H1 (cell line): Measurements from ENCODE around the gene ANKRD13C. TPM values are rescaled to one million over a fixed set of nuclear protein-coding genes. Genes with fewer than 3 reads are reported as not detected.

Experiments
- CTCF ChIA-PET: fragments of 300-600 bp; sonication (Branson Sonifier 250); formaldehyde crosslinking; loops from one replicate; lab custom pipeline; 2021; ENCODE audit not compliant: partially characterized antibody; lab: Charles Lee
- POLR2A ChIA-PET: fragments of 300-600 bp; sonication (Branson Sonifier 250); formaldehyde crosslinking; loops from one replicate; lab custom pipeline; 2021; ENCODE audit warnings: inconsistent platforms; ENCODE audit not compliant: partially characterized antibody; lab: Charles Lee
- DNase-seq, 2 experiments: peaks; one replicate each; pipeline versions ENCODE4 v3.0.0 to v3.0.0-alpha.2; 2010 to 2022; ENCODE audit warnings: low spot score in 2 of 2, low read depth in 1 of 2, mixed read lengths in 1 of 2
- FAIRE-seq: peaks from 2 replicates; lab custom pipeline; 2011; peaks lifted over from hg19 to GRCh38; lab: Jason Lieb, UNC
- H2AFZ ChIP-seq: 2 replicates; pipeline ENCODE4 v1.8.1; 2012; ENCODE audit warnings: low read length, inconsistent platforms
- H2AK5ac ChIP-seq: 2 replicates; pipeline ENCODE4 v1.6.1; 2013; ENCODE audit warnings: low read depth, low read length
- H2BK120ac ChIP-seq: replicated peaks from 2 replicates; pipeline ENCODE3; 2013; ENCODE audit warnings: low read depth, low read length, inconsistent platforms
- H2BK12ac ChIP-seq: 2 replicates; pipeline ENCODE4 v1.6.1; 2013; ENCODE audit warnings: low read depth, low read length
- H2BK15ac ChIP-seq: 2 replicates; pipeline ENCODE4 v1.6.1; 2013; ENCODE audit warnings: low read length
- H2BK20ac ChIP-seq: 2 replicates; pipeline ENCODE4 v1.6.1; 2013; ENCODE audit warnings: low read length
- H2BK5ac ChIP-seq: 2 replicates; pipeline ENCODE4 v1.6.1; 2013; ENCODE audit warnings: low read depth, low read length
- H3K14ac ChIP-seq: 2 replicates; pipeline ENCODE4 v1.6.1; 2013; ENCODE audit warnings: inconsistent platforms; ENCODE audit not compliant: insufficient read length
- H3K18ac ChIP-seq: 2 replicates; pipeline ENCODE4 v1.6.1; 2013; ENCODE audit warnings: low read length; ENCODE audit errors: extremely low read depth
- H3K23ac ChIP-seq: 2 replicates; pipeline ENCODE4 v1.6.1; 2013; ENCODE audit warnings: inconsistent platforms; ENCODE audit not compliant: insufficient read length
- H3K23me2 ChIP-seq: 2 replicates; pipeline ENCODE4 v1.6.1; 2013; ENCODE audit warnings: low read depth, low read length
- H3K27ac ChIP-seq: 2 replicates; pipeline ENCODE4 v1.6.1; 2011; ENCODE audit warnings: low read depth, low read length, inconsistent platforms
- H3K27me3 ChIP-seq, 4 experiments: replicated peaks in 1 of 4; 1 replicate in 1 of 4; 2 replicates in 3 of 4; pipeline versions ENCODE4 v1.6.1 to v1.8.1; 2011 to 2013; ENCODE audit warnings: low read length in 3 of 4, mild to moderate bottlenecking in 3 of 4, inconsistent platforms in 2 of 4, mixed read lengths in 2 of 4, moderate library complexity in 1 of 4; ENCODE audit not compliant: control insufficient read depth in 3 of 4, insufficient read depth in 3 of 4; ENCODE audit errors: extremely low read depth in 1 of 4
- H3K36me3 ChIP-seq, 4 experiments: 2 replicates each; pipeline versions ENCODE4 v1.6.1 to v1.8.1; 2011 to 2013; ENCODE audit warnings: mild to moderate bottlenecking in 4 of 4, low read length in 3 of 4, moderate library complexity in 2 of 4, control low read depth in 1 of 4, inconsistent platforms in 1 of 4; ENCODE audit not compliant: insufficient read depth in 4 of 4, control insufficient read depth in 2 of 4
- H3K4ac ChIP-seq: replicated peaks from 2 replicates; pipeline ENCODE3; 2013; ENCODE audit warnings: low read length, low read depth, mixed read lengths, inconsistent platforms; ENCODE audit not compliant: insufficient read length
- H3K4me1 ChIP-seq, 4 experiments: replicated peaks in 1 of 4; 1 replicate in 1 of 4; 2 replicates in 3 of 4; pipeline versions ENCODE4 v1.6.1 to v1.8.1; 2011 to 2013; ENCODE audit warnings: low read length in 3 of 4, inconsistent platforms in 2 of 4, mixed read lengths in 1 of 4; ENCODE audit not compliant: insufficient read depth in 4 of 4, control insufficient read depth in 3 of 4
- H3K4me2 ChIP-seq, 2 experiments: 2 replicates each; pipeline versions ENCODE4 v1.6.1 to v1.8.1; 2011 to 2013; ENCODE audit warnings: low read depth in 2 of 2, low read length in 2 of 2, control low read depth in 1 of 2, inconsistent platforms in 1 of 2, mild to moderate bottlenecking in 1 of 2; ENCODE audit not compliant: insufficient read depth in 1 of 2
- H3K4me3 ChIP-seq, 4 experiments: fragments of 200-600, 300-600 bp in 1 of 4; sonication (generic), shearing (Covaris generic), sonication (Bioruptor Twin) in 1 of 4; 2 replicates each; pipeline versions ENCODE4 v1.5.1 to v1.8.1; 2011 to 2016; ENCODE audit warnings: low read length in 4 of 4, low read depth in 3 of 4, control low read depth in 2 of 4, inconsistent platforms in 2 of 4, mild to moderate bottlenecking in 2 of 4, mixed read lengths in 1 of 4, moderate library complexity in 1 of 4; ENCODE audit not compliant: insufficient read depth in 2 of 4; ENCODE audit errors: extremely low read depth in 1 of 4
- H3K56ac ChIP-seq: replicated peaks from 2 replicates; pipeline ENCODE3; 2013; ENCODE audit warnings: low read depth, mild to moderate bottlenecking, mixed read lengths, low read length, inconsistent platforms; ENCODE audit not compliant: insufficient read length
- H3K79me1 ChIP-seq: 2 replicates; pipeline ENCODE4 v1.6.1; 2013; ENCODE audit warnings: low read depth, low read length, control low read depth
- H3K79me2 ChIP-seq, 2 experiments: 2 replicates each; pipeline versions ENCODE4 v1.6.1 to v1.8.1; 2012 to 2013; ENCODE audit warnings: low read length in 2 of 2, mild to moderate bottlenecking in 2 of 2, inconsistent platforms in 1 of 2; ENCODE audit not compliant: insufficient read depth in 2 of 2, control insufficient read depth in 1 of 2
- H3K9ac ChIP-seq, 4 experiments: replicated peaks in 1 of 4; 1 replicate in 1 of 4; 2 replicates in 3 of 4; pipeline versions ENCODE4 v1.6.1 to v1.8.1; 2011 to 2013; ENCODE audit warnings: low read depth in 3 of 4, low read length in 3 of 4, control low read depth in 2 of 4, mild to moderate bottlenecking in 2 of 4, moderate library complexity in 2 of 4, inconsistent platforms in 1 of 4; ENCODE audit errors: extremely low read depth in 1 of 4
- H3K9me3 ChIP-seq, 2 experiments: 2 replicates each; pipeline versions ENCODE4 v1.6.1 to v1.8.1; 2012 to 2013; ENCODE audit warnings: mild to moderate bottlenecking in 2 of 2, moderate library complexity in 2 of 2, control low read depth in 1 of 2, inconsistent platforms in 1 of 2, low read depth in 1 of 2, low read length in 1 of 2, mixed read lengths in 1 of 2; ENCODE audit not compliant: insufficient read depth in 2 of 2
- H4K20me1 ChIP-seq, 2 experiments: replicated peaks in 1 of 2; 2 replicates each; pipeline versions ENCODE3 to v1.8.1; 2011 to 2013; ENCODE audit warnings: inconsistent platforms in 2 of 2, low read length in 2 of 2, mild to moderate bottlenecking in 1 of 2; ENCODE audit not compliant: insufficient read depth in 2 of 2, control insufficient read depth in 1 of 2
- H4K5ac ChIP-seq: 2 replicates; pipeline ENCODE4 v1.6.1; 2013; ENCODE audit warnings: low read length, low read depth, mixed read lengths, inconsistent platforms; ENCODE audit not compliant: insufficient read length
- H4K8ac ChIP-seq: 2 replicates; pipeline ENCODE4 v1.8.0; 2013; ENCODE audit warnings: mild to moderate bottlenecking, moderate library complexity, low read length, inconsistent platforms; ENCODE audit not compliant: insufficient read depth; ENCODE audit errors: extremely low read depth
- H4K91ac ChIP-seq: replicated peaks from 2 replicates; pipeline ENCODE3; 2013; ENCODE audit warnings: low read length, mixed read lengths, inconsistent platforms; ENCODE audit not compliant: insufficient read length
- E2F6 ChIP-seq: IDR thresholded peaks from 2 replicates; pipeline ENCODE4 v1.6.1; 2012; ENCODE audit warnings: inconsistent platforms
- EGR1 ChIP-seq: IDR thresholded peaks from 2 replicates; pipeline ENCODE4 v1.6.1; 2011; ENCODE audit warnings: low read depth, low read length, borderline replicate concordance
- FOSL1 ChIP-seq: IDR thresholded peaks from 2 replicates; pipeline ENCODE4 v1.6.1; 2011; ENCODE audit warnings: mild to moderate bottlenecking, low read depth, low read length, moderate library complexity; ENCODE audit not compliant: insufficient read depth
- KDM4A ChIP-seq: IDR thresholded peaks from one replicate; pipeline ENCODE4 v1.7.1; 2012; ENCODE audit warnings: low read depth, mild to moderate bottlenecking, moderate library complexity, low read length, inconsistent platforms; ENCODE audit not compliant: severe bottlenecking
- POLR2AphosphoS5 ChIP-seq: IDR thresholded peaks from 2 replicates; pipeline ENCODE4 v1.6.1; 2011; ENCODE audit warnings: low read depth, low read length
- POU5F1 ChIP-seq: IDR thresholded peaks from 2 replicates; pipeline ENCODE4 v1.6.1; 2011; ENCODE audit warnings: low read depth, mild to moderate bottlenecking, low read length, moderate library complexity
- RAD21 ChIP-seq, 2 experiments: IDR thresholded peaks in 1 of 2; conservative IDR thresholded peaks in 1 of 2; 2 replicates each; pipeline ENCODE4 v1.6.1; 2011; ENCODE audit warnings: low read depth in 2 of 2, low read length in 2 of 2, improper control_type of control experiment in 1 of 2, inconsistent platforms in 1 of 2, mild to moderate bottlenecking in 1 of 2, moderate library complexity in 1 of 2
- RXRA ChIP-seq: IDR thresholded peaks from 2 replicates; pipeline ENCODE4 v1.6.1; 2011; ENCODE audit warnings: low read depth, mild to moderate bottlenecking, low read length, moderate library complexity; ENCODE audit not compliant: insufficient read depth
- SRF ChIP-seq: IDR thresholded peaks from 2 replicates; pipeline ENCODE4 v1.6.1; 2011; ENCODE audit warnings: mild to moderate bottlenecking, low read depth, low read length, moderate library complexity
- TCF12 ChIP-seq: IDR thresholded peaks from 2 replicates; pipeline ENCODE4 v1.6.1; 2011; ENCODE audit warnings: low read depth, mild to moderate bottlenecking, low read length
- TEAD4 ChIP-seq: IDR thresholded peaks from 2 replicates; pipeline ENCODE4 v1.6.1; 2012; ENCODE audit warnings: low read depth, low read length, inconsistent platforms, mixed read lengths
- YY1 ChIP-seq: IDR thresholded peaks from 2 replicates; pipeline ENCODE4 v1.6.1; 2011; ENCODE audit warnings: low read depth, mild to moderate bottlenecking, low read length
- WGBS, 2 experiments: shearing (Covaris generic) in 1 of 2; methylation state at CpG; one replicate each; pipeline versions ENCODE4 v1.1.6 to v1.1.7; 2013 to 2015; ENCODE audit warnings: low lambda C conversion rate in 2 of 2, mixed read lengths in 2 of 2, inconsistent platforms in 1 of 2, low coverage in 1 of 2, missing lambda C conversion rate in 1 of 2; ENCODE audit not compliant: insufficient replicate concordance in 2 of 2, insufficient coverage in 1 of 2, insufficient read length in 1 of 2; ENCODE audit errors: extremely low coverage in 1 of 2, missing lambda C conversion rate in 1 of 2; 5-methylcytosine and 5-hydroxymethylcytosine counted together
- polyA plus RNA-seq, 7 experiments: library from polyadenylated mRNA; depleted of rRNA in 3 of 7; stranded (reverse) in 5 of 7; unstranded in 2 of 7; fragments of >200 nt in 5 of 7; fragments of 200-250 nt in 2 of 7; gene quantifications; 1 replicate in 5 of 7; 2 replicates in 1 of 7; 4 replicates in 1 of 7; pipeline versions ENCODE4 v1.2.1 to v1.2.3, GENCODE V29; 2011 to 2013; ENCODE audit warnings: missing spikeins in 2 of 7, mixed read lengths in 2 of 7
- total RNA-seq: library from RNA; stranded (reverse); fragmentation: NEBNext Ultra II Directional; extraction: Animal tissue kit (Norgen Biotek cat#: 25700); gene quantifications from 2 replicates; pipeline ENCODE4 v1.2.1, GENCODE V29; 2021

The ANKRD13C gene
- total and polyA plus RNA-seq, 2 of the 8 experiments (the other 6 are each of a cell fraction or from before 2014, with no cell fraction given): 4.8 to 21.7 TPM

- H3K23ac ChIP-seq: no peak overlapping the region
- no peak overlapping the region for H3K27ac ChIP-seq
- no peak overlapping the region for H3K14ac ChIP-seq
- no peak for DNase-seq
- FAIRE-seq: no peak
- no peaks in the 10 kb centered on the region for H3K79me1 ChIP-seq
- no peaks in the 10 kb centered on the region for H3K9me3 ChIP-seq
- no peak overlapping the region for H4K8ac ChIP-seq
- no peak overlapping the region for H2BK15ac ChIP-seq
- H3K4me3 ChIP-seq: no peak overlapping the region
- H2BK12ac ChIP-seq: no peak overlapping the region
- 94% methylated on average over 6 of the region's 6 CpGs; no CpG with 5 or more reads in 1 of the 2 experiments for WGBS, 2 experiments
- H3K4me1 ChIP-seq: no peaks in the 10 kb centered on the region
- no peaks in the 10 kb centered on the region for H3K23me2 ChIP-seq
- no peak overlapping the region for H3K56ac ChIP-seq
- no peaks in the 10 kb centered on the region for H3K36me3 ChIP-seq
- peak overlapping the region; percentile 8; the same call in 1 of the 2 replicates for H2AFZ ChIP-seq
- ChIA-PET CTCF (no interaction called here), POLR2A (interaction anchor here (9.2 kb wide), 1 partner anchor 26 kb away, joined by 58 read pairs; the partner anchor contains the start of gene CTH)
- H2BK120ac ChIP-seq: no peak overlapping the region
- H3K4ac ChIP-seq: no peak overlapping the region
- H4K91ac ChIP-seq: no peak overlapping the region
- no peak overlapping the region for H3K9ac ChIP-seq
- no peaks in the 10 kb centered on the region for H3K79me2 ChIP-seq
- no peak overlapping the region for H2BK5ac ChIP-seq
- H3K18ac ChIP-seq: no peak overlapping the region
- H4K5ac ChIP-seq: no peak overlapping the region
- no peaks in the 10 kb centered on the region for H3K27me3 ChIP-seq
- no peak overlapping the region for H2AK5ac ChIP-seq
- no peak overlapping the region for H2BK20ac ChIP-seq
- no peak overlapping the region for H3K4me2 ChIP-seq
- no peaks in the 10 kb centered on the region for H4K20me1 ChIP-seq
- TF ChIP-seq EGR1: no peak
- no peak for TF ChIP-seq TEAD4
- no peak for TF ChIP-seq TCF12
- no peak for TF ChIP-seq YY1
- no peak for TF ChIP-seq FOSL1
- TF ChIP-seq KDM4A: no peak
- no peak for TF ChIP-seq RAD21 (IDR thresholded peaks at IDR 0.05 in 1 of 2, conservative IDR thresholded peaks at IDR 0.05 in 1 of 2; ENCODE audit: low read depth in 2 of 2, low read length in 2 of 2)
- TF ChIP-seq POU5F1: no peak
- TF ChIP-seq RXRA: no peak
- TF ChIP-seq E2F6: no peak
- TF ChIP-seq SRF: no peak
- TF ChIP-seq POLR2AphosphoS5: no peak
Measured at GRCh38 chr1:70385477-70385876, 31.0 kb upstream of the ANKRD13C start.
